CD4-positive, alpha-beta T cell (primary cell): ENCODE data around the gene RAMACL. TPM values are rescaled to one million over a fixed set of nuclear protein-coding genes. Genes with fewer than 3 reads are reported as not detected.

ENCODE experiments used
- ATAC-seq: fragments of 200-7000 bp; cut with Tn5 transposase; one replicate; pipeline ENCODE4 v1.10.0; 2022; ENCODE audit warnings: mild to moderate bottlenecking; ENCODE audit not compliant: poor library complexity
- CTCF ChIA-PET: fragments of 350-600 bp; sonication (Branson Sonifier 250); formaldehyde crosslinking; loops from one replicate; lab custom pipeline; 2021; ENCODE audit warnings: antibody characterized with exemption, inconsistent platforms; lab: Charles Lee
- POLR2A ChIA-PET: fragments of 350-600 bp; sonication (Branson Sonifier 250); formaldehyde crosslinking; loops from one replicate; lab custom pipeline; 2021; ENCODE audit warnings: antibody characterized with exemption, inconsistent platforms; lab: Charles Lee
- DNase-seq, 14 experiments: peaks; one replicate each; pipeline ENCODE4 v3.0.0-alpha.2; 2013 to 2020; ENCODE audit warnings: mixed read lengths in 2 of 14
- H3K27ac ChIP-seq, 2 donors: one replicate each; pipeline versions ENCODE4 v1.5.1 to v1.7.0; 2013; ENCODE audit warnings: low read length in 2 of 2, low read depth in 1 of 2, mild to moderate bottlenecking in 1 of 2
- H3K27me3 ChIP-seq, 2 experiments: 1 replicate in 1 of 2; 2 replicates in 1 of 2; pipeline versions ENCODE4 v1.6.1 to v1.7.0; 2013; ENCODE audit warnings: low read length in 2 of 2, control low read depth in 1 of 2, mild to moderate bottlenecking in 1 of 2, moderate library complexity in 1 of 2; ENCODE audit not compliant: insufficient read depth in 2 of 2, control insufficient read depth in 1 of 2
- H3K36me3 ChIP-seq: one replicate; pipeline ENCODE4 v1.6.1; 2013; ENCODE audit warnings: low read length, control low read depth; ENCODE audit not compliant: insufficient read depth
- H3K4me1 ChIP-seq: one replicate; pipeline ENCODE4 v1.6.1; 2013; ENCODE audit warnings: low read length, control low read depth; ENCODE audit not compliant: insufficient read depth
- H3K4me3 ChIP-seq: one replicate; pipeline ENCODE4 v1.5.1; 2013; ENCODE audit warnings: mild to moderate bottlenecking, low read length, moderate library complexity
- H3K9me3 ChIP-seq, 2 experiments: 1 replicate in 1 of 2; 2 replicates in 1 of 2; pipeline versions ENCODE4 v1.6.1 to v1.7.0; 2013; ENCODE audit warnings: low read length in 2 of 2, mild to moderate bottlenecking in 2 of 2, control low read depth in 1 of 2, moderate library complexity in 1 of 2; ENCODE audit not compliant: control insufficient read depth in 1 of 2, insufficient read depth in 1 of 2
- H3K27ac Mint-ChIP-seq: one replicate; pipeline ENCODE4 v1.8.0; 2020; ENCODE audit warnings: mixed read lengths
- H3K27me3 Mint-ChIP-seq: one replicate; pipeline ENCODE4 v1.8.0; 2021; ENCODE audit warnings: mixed read lengths
- H3K36me3 Mint-ChIP-seq: one replicate; pipeline ENCODE4 v1.8.0; 2021; ENCODE audit warnings: low read depth, mixed read lengths
- H3K4me1 Mint-ChIP-seq: one replicate; pipeline ENCODE4 v1.8.0; 2021; ENCODE audit warnings: low read depth, mixed read lengths
- H3K4me3 Mint-ChIP-seq: one replicate; pipeline ENCODE4 v1.8.0; 2020; ENCODE audit warnings: mild to moderate bottlenecking, mixed read lengths
- H3K9me3 Mint-ChIP-seq: one replicate; pipeline ENCODE4 v1.8.0; 2020; ENCODE audit warnings: mixed read lengths
- intact Hi-C, 2 experiments: fragments of 100-400 bp; cut with DNase I in 1 of 2; cut with micrococcal nuclease in 1 of 2; formaldehyde crosslinking; loops; one replicate each; pipeline versions ENCODE4 v1.15.1 to v1.9.0; 2023 to 2025; cut with DNase I, micrococcal nuclease
- total RNA-seq, 174 experiments: library from RNA in 2 of 174; stranded (reverse) in 2 of 174; gene quantifications; one replicate each; pipeline ENCODE4 v1.2.3 and lab custom pipeline; 2021 to 2026
- TF ChIP-seq, protein P1 (sequence below): fragments of 200-600 bp; IDR thresholded peaks from one replicate; pipeline ENCODE4 v1.8.0; 2022; ENCODE audit warnings: antibody characterized with exemption, mild to moderate bottlenecking

The RAMACL gene
- total RNA-seq, 2 experiments from 2014 or later, result 0.52 to 0.75 TPM

DNA sequence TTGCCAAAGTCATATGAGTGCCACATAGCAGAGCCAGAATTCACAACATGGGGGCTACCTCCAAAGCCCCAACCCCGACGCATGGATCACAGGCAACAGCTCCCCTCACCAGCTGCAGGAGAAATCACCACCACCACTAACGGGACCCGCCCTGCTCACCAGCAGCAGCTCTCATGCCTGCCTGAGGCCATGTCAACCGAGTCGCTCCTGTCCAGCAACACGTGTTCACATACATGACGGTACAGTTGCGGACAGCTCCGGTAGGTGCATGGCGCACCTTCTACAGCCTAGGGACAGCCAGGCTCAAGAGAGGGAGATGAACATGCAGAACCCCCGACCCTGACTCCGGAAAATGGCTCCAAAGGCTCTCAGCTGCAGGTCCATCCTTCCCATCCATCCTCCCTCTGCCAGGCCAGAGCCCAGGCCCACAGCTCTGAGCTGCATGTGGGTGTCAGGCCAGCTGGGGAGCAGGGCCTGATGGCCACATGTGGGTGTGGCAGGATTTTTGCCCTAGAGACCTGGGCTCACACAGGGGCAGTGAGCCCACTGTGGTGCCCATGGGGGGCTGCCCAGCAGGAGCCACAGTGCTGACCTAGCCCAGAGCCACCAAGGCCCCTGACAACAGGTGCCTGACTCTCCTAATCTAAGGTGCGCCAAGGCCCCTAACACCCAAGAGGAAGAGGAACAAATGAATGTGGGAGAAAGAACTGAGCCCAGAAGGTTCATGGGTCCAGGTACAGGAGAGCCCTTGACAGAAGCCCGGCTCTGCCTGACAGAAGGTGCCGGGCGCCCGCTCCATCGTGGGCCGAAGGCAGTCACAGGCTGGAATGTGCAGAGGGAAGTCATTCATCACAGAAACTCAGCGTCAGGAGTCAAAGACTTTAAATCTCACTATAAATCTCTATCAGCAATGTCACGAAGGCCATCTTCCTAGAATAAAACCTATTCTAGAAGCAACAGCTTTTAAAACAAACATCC, 30.1 kb upstream of the RAMACL start:
- no peaks in the 10 kb centered on the region for H3K4me1 ChIP-seq
- intact Hi-C loops, result no loop called here
- CTCF ChIA-PET, result no interaction called here
- no peaks in the 10 kb centered on the region for H3K36me3 Mint-ChIP-seq
- POLR2A ChIA-PET, result no interaction called here
- no peaks in the 10 kb centered on the region for H3K27me3 ChIP-seq
- H3K36me3 ChIP-seq, result no peaks in the 10 kb centered on the region
- TF ChIP-seq, protein P1, sequence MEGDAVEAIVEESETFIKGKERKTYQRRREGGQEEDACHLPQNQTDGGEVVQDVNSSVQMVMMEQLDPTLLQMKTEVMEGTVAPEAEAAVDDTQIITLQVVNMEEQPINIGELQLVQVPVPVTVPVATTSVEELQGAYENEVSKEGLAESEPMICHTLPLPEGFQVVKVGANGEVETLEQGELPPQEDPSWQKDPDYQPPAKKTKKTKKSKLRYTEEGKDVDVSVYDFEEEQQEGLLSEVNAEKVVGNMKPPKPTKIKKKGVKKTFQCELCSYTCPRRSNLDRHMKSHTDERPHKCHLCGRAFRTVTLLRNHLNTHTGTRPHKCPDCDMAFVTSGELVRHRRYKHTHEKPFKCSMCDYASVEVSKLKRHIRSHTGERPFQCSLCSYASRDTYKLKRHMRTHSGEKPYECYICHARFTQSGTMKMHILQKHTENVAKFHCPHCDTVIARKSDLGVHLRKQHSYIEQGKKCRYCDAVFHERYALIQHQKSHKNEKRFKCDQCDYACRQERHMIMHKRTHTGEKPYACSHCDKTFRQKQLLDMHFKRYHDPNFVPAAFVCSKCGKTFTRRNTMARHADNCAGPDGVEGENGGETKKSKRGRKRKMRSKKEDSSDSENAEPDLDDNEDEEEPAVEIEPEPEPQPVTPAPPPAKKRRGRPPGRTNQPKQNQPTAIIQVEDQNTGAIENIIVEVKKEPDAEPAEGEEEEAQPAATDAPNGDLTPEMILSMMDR, result no peak
- H3K4me3 ChIP-seq, result no peak overlapping the region
- no peaks in the 10 kb centered on the region for H3K27me3 Mint-ChIP-seq
- H3K4me3 Mint-ChIP-seq, result no peak overlapping the region
- H3K4me1 Mint-ChIP-seq, result no peaks in the 10 kb centered on the region
- no peaks in the 10 kb centered on the region for H3K9me3 Mint-ChIP-seq
- no peak for ATAC-seq
- DNase-seq, result no peak
- H3K27ac ChIP-seq, result no peak overlapping the region
- H3K9me3 ChIP-seq, result no peaks in the 10 kb centered on the region
- H3K27ac Mint-ChIP-seq, result no peak overlapping the region

DNA sequence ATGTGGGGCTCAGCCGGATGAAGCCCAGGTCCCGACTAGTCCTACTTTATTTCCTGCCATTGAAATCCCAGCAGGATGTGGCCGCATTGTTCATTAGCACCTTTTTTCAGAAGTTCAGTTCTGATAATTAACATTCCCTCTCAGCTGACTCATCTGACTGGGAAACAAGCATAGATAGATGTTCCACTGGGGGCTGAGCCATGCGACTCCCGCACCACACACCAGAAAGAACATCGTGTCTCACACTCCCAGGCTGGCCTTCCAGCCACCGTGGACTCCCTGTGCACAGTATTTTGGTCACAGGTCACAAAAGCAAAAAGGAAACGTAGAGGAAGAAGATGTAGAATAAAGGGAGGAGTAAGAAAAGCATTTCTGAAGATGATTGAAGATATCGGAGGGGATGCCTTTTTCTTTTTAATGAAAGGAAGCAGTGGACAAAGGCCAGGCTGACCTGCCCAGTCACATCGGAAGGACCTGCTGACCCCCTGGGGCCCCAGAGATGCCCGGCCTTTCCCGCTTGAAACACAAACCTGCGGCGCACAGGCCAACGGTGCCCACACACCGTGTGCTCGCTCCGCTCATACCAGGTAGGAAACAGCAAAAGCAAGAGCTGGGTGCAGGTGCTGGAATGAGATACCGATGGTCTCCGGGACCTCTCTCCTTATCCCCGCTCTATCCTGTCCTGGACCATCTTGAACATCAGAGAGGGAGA, 28.7 kb upstream of the RAMACL start:
- Mint-ChIP-seq H3K27me3 (no peaks in the 10 kb centered on the region), H3K36me3 (no peaks in the 10 kb centered on the region), H3K9me3 (no peaks in the 10 kb centered on the region), H3K4me3 (no peak overlapping the region), H3K27ac (no peak overlapping the region), H3K4me1 (no peaks in the 10 kb centered on the region)
- H3K27ac ChIP-seq, result no peak overlapping the region
- ATAC-seq (no peak), DNase-seq (no peak)
- no peaks in the 10 kb centered on the region for H3K9me3 ChIP-seq
- H3K27me3 ChIP-seq, result no peaks in the 10 kb centered on the region
- TF ChIP-seq, protein P1, result no peak
- POLR2A ChIA-PET, result no interaction called here
- intact Hi-C loops, result no loop called here
- CTCF ChIA-PET, result no interaction called here
- no peak overlapping the region for H3K4me3 ChIP-seq
- H3K4me1 ChIP-seq, result no peaks in the 10 kb centered on the region
- no peaks in the 10 kb centered on the region for H3K36me3 ChIP-seq

DNA sequence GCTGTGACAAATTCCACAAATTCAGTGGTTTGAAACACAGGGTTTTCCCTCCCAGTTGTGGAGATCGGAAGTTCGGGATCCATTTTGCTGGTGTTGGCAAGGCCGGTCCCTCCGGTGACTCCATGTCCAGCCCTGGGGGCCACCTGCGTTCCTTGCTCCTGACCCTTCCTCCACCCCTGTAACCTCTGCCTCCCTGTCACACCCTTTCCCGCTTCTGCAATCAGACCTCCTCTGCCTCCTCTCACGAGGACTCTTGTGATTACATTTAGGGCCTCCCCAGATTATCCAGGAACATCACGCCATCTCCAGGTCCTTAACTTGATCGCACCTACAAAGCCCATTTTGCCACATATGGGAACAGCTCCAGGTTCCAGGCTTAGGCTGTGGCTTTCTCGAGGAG, 28.1 kb upstream of the RAMACL start:
- H3K27ac ChIP-seq, result no peak overlapping the region
- POLR2A ChIA-PET, result no interaction called here
- no peak overlapping the region for H3K4me3 ChIP-seq
- Mint-ChIP-seq H3K4me1 (no peaks in the 10 kb centered on the region), H3K27me3 (no peaks in the 10 kb centered on the region), H3K36me3 (no peaks in the 10 kb centered on the region), H3K9me3 (no peaks in the 10 kb centered on the region), H3K27ac (no peak overlapping the region), H3K4me3 (no peak overlapping the region)
- ATAC-seq, result no peak
- H3K9me3 ChIP-seq, result no peaks in the 10 kb centered on the region
- CTCF ChIA-PET, result no interaction called here
- no peaks in the 10 kb centered on the region for H3K27me3 ChIP-seq
- DNase-seq, result no peak
- intact Hi-C loops, result no loop called here
- no peaks in the 10 kb centered on the region for H3K36me3 ChIP-seq
- no peaks in the 10 kb centered on the region for H3K4me1 ChIP-seq
- TF ChIP-seq, protein P1, result no peak
